HepG2 (cell line): ENCODE data around the gene CCDC191. TPM values are rescaled to one million over a fixed set of nuclear protein-coding genes. Genes with fewer than 3 reads are reported as not detected.

Experiments
- ATAC-seq: fragments of 200-7000 bp; cut with Tn5 transposase; 3 replicates; pipeline ENCODE4 v1.9.1; 2020; ENCODE audit warnings: mild to moderate bottlenecking, moderate library complexity
- BruUV-seq: library from RNA; stranded (reverse); fragments of 400-500 nt; replicated peaks from 2 replicates; lab custom pipeline; 2021; lab: Mats Ljungman, UMichigan
- CTCF ChIA-PET: fragments of 300-600 bp; formaldehyde crosslinking; extraction: SDS; loops from one replicate; lab custom pipeline; 2021; ENCODE audit warnings: low total read pairs, inconsistent platforms, low intra/inter-chr PET ratio; lab: Yijun Ruan, JAX
- POLR2A ChIA-PET: fragments of 350-600 bp; sonication (Branson Sonifier 250); formaldehyde crosslinking; loops from one replicate; lab custom pipeline; 2020; ENCODE audit warnings: antibody characterized with exemption, inconsistent platforms; lab: Yijun Ruan, JAX
- DNase-seq: peaks from one replicate; pipeline ENCODE4 v3.0.0-alpha.2; 2015; ENCODE audit warnings: low spot score
- FAIRE-seq: peaks from 3 replicates; lab custom pipeline; 2011; peaks lifted over from hg19 to GRCh38; lab: Jason Lieb, UNC
- H2AFZ ChIP-seq: one replicate; pipeline ENCODE4 v1.6.1; 2011; ENCODE audit warnings: low read length, inconsistent platforms
- H3K27ac ChIP-seq: fragments of 300-600 bp; 3 replicates; pipeline ENCODE4 v1.8.0; 2011; ENCODE audit warnings: mixed run types, mild to moderate bottlenecking, mixed read lengths, low read length, inconsistent platforms; ENCODE audit not compliant: insufficient read depth; ENCODE audit errors: extremely low read length
- H3K27me3 ChIP-seq, 2 experiments: fragments of 200-600 bp in 1 of 2; 2 replicates in 1 of 2; 3 replicates in 1 of 2; pipeline versions ENCODE4 v1.6.0 to v1.8.0; 2011; ENCODE audit warnings: low read length in 2 of 2, mild to moderate bottlenecking in 2 of 2, moderate library complexity in 2 of 2, inconsistent platforms in 1 of 2; ENCODE audit not compliant: insufficient read depth in 2 of 2, control insufficient read depth in 1 of 2
- H3K36me3 ChIP-seq, 2 experiments: fragments of 200-600 bp in 1 of 2; replicated peaks in 1 of 2; 2 replicates in 1 of 2; 3 replicates in 1 of 2; pipeline versions ENCODE4 v1.5.1 to v1.8.0; 2011; ENCODE audit warnings: low read length in 2 of 2, inconsistent platforms in 1 of 2; ENCODE audit not compliant: insufficient read depth in 2 of 2, control insufficient read depth in 1 of 2
- H3K4me1 ChIP-seq: 2 replicates; pipeline ENCODE4 v1.5.1; 2012; ENCODE audit warnings: low read length, inconsistent platforms; ENCODE audit not compliant: insufficient read depth
- H3K4me2 ChIP-seq: 2 replicates; pipeline ENCODE4 v1.6.0; 2011; ENCODE audit warnings: low read depth, low read length, inconsistent platforms
- H3K4me3 ChIP-seq, 3 experiments: fragments of 200-600 bp in 1 of 3; sonication (generic), shearing (Covaris generic) in 1 of 3; replicated peaks in 1 of 3; 2 replicates each; pipeline ENCODE4 v1.5.1; 2011 to 2016; ENCODE audit warnings: low read length in 3 of 3, inconsistent platforms in 2 of 3, low read depth in 2 of 3, mild to moderate bottlenecking in 2 of 3, control low read depth in 1 of 3, mixed read lengths in 1 of 3; ENCODE audit not compliant: insufficient read depth in 1 of 3
- H3K79me2 ChIP-seq: one replicate; pipeline ENCODE4 v1.6.1; 2011; ENCODE audit warnings: low read length, inconsistent platforms; ENCODE audit not compliant: insufficient read depth
- H3K9ac ChIP-seq: 2 replicates; pipeline ENCODE4 v1.6.0; 2011; ENCODE audit warnings: mild to moderate bottlenecking, low read depth, low read length, inconsistent platforms; ENCODE audit not compliant: insufficient read depth
- H3K9me3 ChIP-seq: 2 replicates; pipeline ENCODE4 v1.5.1; 2012; ENCODE audit warnings: mild to moderate bottlenecking, low read length
- H4K20me1 ChIP-seq: 2 replicates; pipeline ENCODE4 v1.6.0; 2011; ENCODE audit warnings: inconsistent platforms, mild to moderate bottlenecking, low read length, moderate library complexity; ENCODE audit not compliant: insufficient read depth
- BATF2 ChIP-seq: sonication (generic); formaldehyde crosslinking; IDR thresholded peaks from 2 replicates; pipeline ENCODE4 v1.8.0; 2022; ENCODE audit warnings: mild to moderate bottlenecking, missing genetic modification reagents, moderate library complexity
- CREB1 ChIP-seq, 2 experiments: fragments of 450-650 bp in 1 of 2; IDR thresholded peaks; 2 replicates each; pipeline ENCODE4 v1.6.1; 2016 to 2017; ENCODE audit warnings: control low read depth in 1 of 2, mild to moderate bottlenecking in 1 of 2, missing compliant biosample characterization in 1 of 2, missing genetic modification characterization in 1 of 2
- E2F2 ChIP-seq: sonication (generic); formaldehyde crosslinking; IDR thresholded peaks from 2 replicates; pipeline ENCODE4 v1.4.0; 2020; ENCODE audit warnings: missing genetic modification reagents, borderline replicate concordance
- GATA4 ChIP-seq: sonication (generic); IDR thresholded peaks from 2 replicates; pipeline ENCODE4 v1.6.1; 2016; ENCODE audit warnings: antibody characterized with exemption, low read depth, borderline replicate concordance
- NFKBIZ ChIP-seq: IDR thresholded peaks from 2 replicates; pipeline ENCODE4 v1.6.1; 2018; ENCODE audit warnings: missing genetic modification reagents, missing compliant biosample characterization
- RARG ChIP-seq: sonication (generic); formaldehyde crosslinking; IDR thresholded peaks from 2 replicates; pipeline ENCODE4 v1.4.0; 2020; ENCODE audit warnings: low read depth, mild to moderate bottlenecking, missing genetic modification reagents
- SMAD9 ChIP-seq: sonication (generic); formaldehyde crosslinking; IDR thresholded peaks from 2 replicates; pipeline ENCODE4 v1.5.1; 2020; ENCODE audit warnings: mild to moderate bottlenecking, missing genetic modification reagents
- SYNCRIP ChIP-seq: fragments of 200-400 bp; formaldehyde crosslinking; IDR thresholded peaks from 2 replicates; pipeline ENCODE4 v1.6.1; 2018; ENCODE audit warnings: mild to moderate bottlenecking, low read depth, low read length; ENCODE audit not compliant: insufficient read depth
- THAP11 ChIP-seq: IDR thresholded peaks from 2 replicates; pipeline ENCODE4 v1.6.1; 2016; ENCODE audit warnings: missing biosample characterization, missing genetic modification reagents
- ZBTB1 ChIP-seq: sonication (generic); formaldehyde crosslinking; IDR thresholded peaks from 2 replicates; pipeline ENCODE4 v1.4.0; 2020; ENCODE audit warnings: missing genetic modification reagents, borderline replicate concordance
- ZNF101 ChIP-seq: sonication (generic); formaldehyde crosslinking; IDR thresholded peaks from 2 replicates; pipeline ENCODE4 v1.4.0; 2020; ENCODE audit warnings: mild to moderate bottlenecking, low read depth, missing genetic modification reagents, borderline replicate concordance
- ZNF382 ChIP-seq: sonication (generic); formaldehyde crosslinking; IDR thresholded peaks from 2 replicates; pipeline ENCODE4 v1.5.0; 2020; ENCODE audit warnings: missing genetic modification reagents, mild to moderate bottlenecking, borderline replicate concordance
- ZNF598 ChIP-seq: sonication (generic); formaldehyde crosslinking; IDR thresholded peaks from 2 replicates; pipeline ENCODE4 v1.5.1; 2020; ENCODE audit warnings: mild to moderate bottlenecking, missing genetic modification reagents, borderline replicate concordance
- WGBS: methylation state at CpG from one replicate; pipeline ENCODE4 v1.1.6; 2017; ENCODE audit warnings: low lambda C conversion rate; 5-methylcytosine and 5-hydroxymethylcytosine counted together
- in situ Hi-C: cut with HindIII; loops from 2 replicates; pipeline ENCODE4 v1.10.0; 2017; ENCODE audit warnings: low pct_unique_long_range_greater_than_20kb; ENCODE audit not compliant: extremely low pct_ligation_motif_present
- intact Hi-C: fragments of 100-400 bp; cut with micrococcal nuclease; formaldehyde crosslinking; loops from one replicate; pipeline ENCODE4 v1.10.0; 2022; ENCODE audit not compliant: unreplicated experiment
- polyA plus RNA-seq, 8 experiments: library from polyadenylated mRNA; depleted of rRNA in 3 of 8; stranded (reverse) in 7 of 8; unstranded in 1 of 8; fragments of >200 nt; fragmentation: Illumina TruSeq in 4 of 8; extraction: Trizol in 4 of 8; gene quantifications; 2 replicates each; pipeline versions ENCODE4 v1.2.1 to v1.2.3, GENCODE V29; 2011 to 2016; ENCODE audit warnings: low read depth in 4 of 8, missing spikeins in 1 of 8, mixed read lengths in 1 of 8; ENCODE audit not compliant: insufficient read depth in 1 of 8
- total RNA-seq, 5 experiments: library from RNA; depleted of rRNA; stranded (reverse); fragments of >200 nt; fragmentation: Illumina TruSeq; extraction: Trizol; gene quantifications; 2 replicates each; pipeline ENCODE4 v1.2.3, GENCODE V29; 2016; ENCODE audit warnings: low read depth in 1 of 5
- TF ChIP-seq, protein P1 (sequence below): sonication (generic); formaldehyde crosslinking; IDR thresholded peaks from 2 replicates; pipeline ENCODE4 v1.5.0; 2020; ENCODE audit warnings: missing genetic modification reagents, mild to moderate bottlenecking, borderline replicate concordance
- TF ChIP-seq, protein P2 (sequence below): sonication (generic); formaldehyde crosslinking; IDR thresholded peaks from 2 replicates; pipeline ENCODE4 v1.5.1; 2020; ENCODE audit warnings: mild to moderate bottlenecking, missing genetic modification reagents, moderate library complexity
- TF ChIP-seq, protein P3 (sequence below): sonication (generic); formaldehyde crosslinking; IDR thresholded peaks from 2 replicates; pipeline ENCODE4 v1.5.1; 2020; ENCODE audit warnings: missing genetic modification reagents, mild to moderate bottlenecking, borderline replicate concordance

Gene CCDC191
- total and polyA plus RNA-seq, 2 of the 13 experiments (the other 11 are each of a cell fraction or from before 2014, with no cell fraction given) = 0.91 to 1.4 TPM

GRCh38 chr3:114086356-114086755 is 30.0 kb upstream of the CCDC191 start:
- POLR2A ChIA-PET = no interaction called here
- intact Hi-C loops = no loop called here
- Histone ChIP-seq H4K20me1 (no peaks in the 10 kb centered on the region), H3K4me1 (0 out of 2 replicates have a peak, but pooled peaks cover under 1% of the 10 kb centered on the region), H3K79me2 (no peaks in the 10 kb centered on the region), H3K4me3 (no peak overlapping the region), H3K36me3 (peaks cover 5 to 42% of the 10 kb centered on the region in 2 experiments; a peak in 4 of 5 replicates), H3K4me2 (no peak overlapping the region), H2AFZ (no peak overlapping the region), H3K27me3 (no peaks in the 10 kb centered on the region), H3K9ac (no peak overlapping the region), H3K27ac (no peak overlapping the region), H3K9me3 (no peaks in the 10 kb centered on the region)
- DNase-seq (no peak), ATAC-seq (no peak), FAIRE-seq (no peak)
- in situ Hi-C loops = no loop called here
- CTCF ChIA-PET = no interaction called here
- 92% methylated on average over 2 of the region's 2 CpGs for WGBS
- BruUV-seq = no TSS peak
- TF ChIP-seq, protein P1, sequence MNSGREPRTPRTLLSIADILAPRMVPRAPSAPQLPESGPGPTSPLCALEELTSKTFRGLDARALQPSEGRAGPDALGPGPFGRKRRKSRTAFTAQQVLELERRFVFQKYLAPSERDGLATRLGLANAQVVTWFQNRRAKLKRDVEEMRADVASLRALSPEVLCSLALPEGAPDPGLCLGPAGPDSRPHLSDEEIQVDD = no peak
- no peak for TF ChIP-seq THAP11 (CRISPR knock-in tag)
- TF ChIP-seq, protein P2, sequence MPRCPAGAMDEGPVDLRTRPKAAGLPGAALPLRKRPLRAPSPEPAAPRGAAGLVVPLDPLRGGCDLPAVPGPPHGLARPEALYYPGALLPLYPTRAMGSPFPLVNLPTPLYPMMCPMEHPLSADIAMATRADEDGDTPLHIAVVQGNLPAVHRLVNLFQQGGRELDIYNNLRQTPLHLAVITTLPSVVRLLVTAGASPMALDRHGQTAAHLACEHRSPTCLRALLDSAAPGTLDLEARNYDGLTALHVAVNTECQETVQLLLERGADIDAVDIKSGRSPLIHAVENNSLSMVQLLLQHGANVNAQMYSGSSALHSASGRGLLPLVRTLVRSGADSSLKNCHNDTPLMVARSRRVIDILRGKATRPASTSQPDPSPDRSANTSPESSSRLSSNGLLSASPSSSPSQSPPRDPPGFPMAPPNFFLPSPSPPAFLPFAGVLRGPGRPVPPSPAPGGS (CRISPR knock-in tag) = no peak
- TF ChIP-seq ZNF598 (CRISPR knock-in tag) = no peak
- no peak for TF ChIP-seq RARG (CRISPR knock-in tag)
- TF ChIP-seq ZNF101 (CRISPR knock-in tag) = no peak
- TF ChIP-seq ZBTB1 = no peak
- TF ChIP-seq, protein P3, sequence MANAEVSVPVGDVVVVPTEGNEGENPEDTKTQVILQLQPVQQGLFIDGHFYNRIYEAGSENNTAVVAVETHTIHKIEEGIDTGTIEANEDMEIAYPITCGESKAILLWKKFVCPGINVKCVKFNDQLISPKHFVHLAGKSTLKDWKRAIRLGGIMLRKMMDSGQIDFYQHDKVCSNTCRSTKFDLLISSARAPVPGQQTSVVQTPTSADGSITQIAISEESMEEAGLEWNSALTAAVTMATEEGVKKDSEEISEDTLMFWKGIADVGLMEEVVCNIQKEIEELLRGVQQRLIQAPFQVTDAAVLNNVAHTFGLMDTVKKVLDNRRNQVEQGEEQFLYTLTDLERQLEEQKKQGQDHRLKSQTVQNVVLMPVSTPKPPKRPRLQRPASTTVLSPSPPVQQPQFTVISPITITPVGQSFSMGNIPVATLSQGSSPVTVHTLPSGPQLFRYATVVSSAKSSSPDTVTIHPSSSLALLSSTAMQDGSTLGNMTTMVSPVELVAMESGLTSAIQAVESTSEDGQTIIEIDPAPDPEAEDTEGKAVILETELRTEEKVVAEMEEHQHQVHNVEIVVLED (CRISPR knock-in tag) = no peak
- no peak for TF ChIP-seq SMAD9 (CRISPR knock-in tag)
- TF ChIP-seq SYNCRIP = no peak
- TF ChIP-seq CREB1 (IDR thresholded peaks at IDR 0.05) = no peak
- no peak for TF ChIP-seq CREB1 (CRISPR knock-in tag; IDR thresholded peaks at IDR 0.05)
- TF ChIP-seq GATA4 = no peak
- no peak for TF ChIP-seq BATF2 (CRISPR knock-in tag)
- TF ChIP-seq NFKBIZ = no peak
- TF ChIP-seq ZNF382 (CRISPR knock-in tag) = no peak
- no peak for TF ChIP-seq E2F2 (CRISPR knock-in tag)
